Upper lobe of left lung (tissue), 4 donors: ENCODE results near the gene SLC39A2.

Experiments used
- CTCF ChIP-seq, 6 experiments: fragments of 450-650 bp in 4 of 6; fragments of 200-600 bp in 2 of 6; sonication (generic) in 2 of 6; IDR thresholded peaks; one replicate each; pipeline ENCODE4 v1.5.1; 2016 to 2019; ENCODE audit warnings: antibody characterized with exemption in 6 of 6
- EP300 ChIP-seq, 4 donors: sonication (generic); formaldehyde crosslinking; IDR thresholded peaks; one replicate each; pipeline ENCODE4 v1.5.1; 2017; ENCODE audit warnings: antibody characterized with exemption in 4 of 4, control low read depth in 2 of 4

DNA sequence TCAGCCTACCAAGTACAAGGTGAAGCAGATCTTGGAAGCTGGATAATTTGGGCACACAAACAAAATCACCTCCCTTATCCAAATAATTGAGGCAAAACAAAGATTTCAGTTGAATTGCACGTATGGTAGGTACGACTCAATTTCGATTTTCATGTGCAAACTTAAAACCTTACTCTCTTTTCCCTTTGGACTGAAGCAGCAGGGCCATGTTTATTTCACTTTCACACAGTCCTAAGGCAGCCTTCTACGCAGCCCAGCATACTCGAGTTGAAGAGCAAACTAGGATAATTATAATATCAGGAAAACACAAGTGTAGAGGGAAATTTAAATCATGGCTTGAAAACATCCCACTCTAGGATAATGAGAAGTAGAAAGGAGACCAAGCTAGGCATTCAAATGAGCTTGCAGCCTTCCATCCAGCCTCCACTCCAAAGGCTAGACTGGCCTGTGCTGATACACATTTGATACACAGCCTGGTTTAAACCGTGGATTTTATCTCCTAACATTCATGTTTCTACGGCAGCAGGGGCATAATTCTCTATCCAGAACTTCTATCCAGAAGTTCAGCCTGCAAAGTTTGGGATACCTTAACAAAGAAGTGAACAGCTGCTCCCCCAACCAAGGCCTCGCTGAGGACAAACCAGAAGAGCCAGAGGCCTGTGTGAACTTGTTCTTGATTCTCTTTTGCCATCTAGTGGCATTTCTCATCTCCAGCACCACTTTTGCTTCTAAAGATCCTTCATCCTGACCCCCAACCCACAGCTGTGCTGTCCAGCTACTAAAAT lies 40.7 kb downstream of the SLC39A2 start:
- peak in 5 of 6 experiments; percentile 37 to 63 (median 52) for TF ChIP-seq CTCF (IDR thresholded peaks at IDR 0.05)
- no peak for TF ChIP-seq EP300 (IDR thresholded peaks at IDR 0.05)
